ENCODE data around the gene ISYNA1. TPM values are rescaled to one million over a fixed set of nuclear protein-coding genes. Genes with fewer than 3 reads are reported as not detected.

Gene ISYNA1
- total and polyA plus RNA-seq, 2 experiments from 2014 or later: 191 to 208 TPM

GRCh38 chr19:18449552-18449951 lies 11.6 kb upstream of the ISYNA1 start:
- H3K9me3 Mint-ChIP-seq: no peaks in the 10 kb centered on the region

More at GRCh38 chr19:18449552-18449951, 11.6 kb upstream of the ISYNA1 start:
- Histone ChIP-seq H3K36me3 (ENCODE audit: insufficient read depth) (no peaks in the 10 kb centered on the region; the same call in 1 of the 2 replicates), H3K4me1 (ENCODE audit: insufficient read depth) (no peaks in the 10 kb centered on the region), H3K27ac (ENCODE audit: low read depth) (no peak overlapping the region), H3K4me2 (no peak overlapping the region), H3F3A (replicated peaks; ENCODE audit: low read depth) (0 out of 2 replicates have a peak, but pooled peaks cover 3% of the 10 kb centered on the region), H3K9me2 (ENCODE audit: insufficient read depth) (no peaks in the 10 kb centered on the region), H2AFZ (no peak overlapping the region), H3K79me2 (replicated peaks; ENCODE audit: insufficient read depth) (no peaks in the 10 kb centered on the region), H3K27me3 (ENCODE audit: insufficient read depth) (no peaks in the 10 kb centered on the region), H3K4me3 (no peak overlapping the region), H4K20me1 (replicated peaks; ENCODE audit: insufficient read depth) (no peaks in the 10 kb centered on the region; the same call in none of the 2 replicates)
- TF ChIP-seq CTCF (conservative IDR thresholded peaks at IDR 0.05; ENCODE audit: low read depth in 2 of 2) (no peak), ZNF114 (CRISPR knock-in tag; IDR thresholded peaks at IDR 0.05) (no peak), NANOG (IDR thresholded peaks at IDR 0.05; ENCODE audit: borderline replicate concordance) (no peak), ZNF462 (CRISPR knock-in tag; IDR thresholded peaks at IDR 0.05) (no peak), STAT1 (IDR thresholded peaks at IDR 0.05; ENCODE audit: unreplicated experiment) (no peak), ETS1 (IDR thresholded peaks at IDR 0.05) (no peak), EZH2phosphoT487 (IDR thresholded peaks at IDR 0.05; ENCODE audit: unreplicated experiment) (no peak), JUNB (IDR thresholded peaks at IDR 0.05; ENCODE audit: unreplicated experiment) (no peak), POLR2AphosphoS5 (IDR thresholded peaks at IDR 0.05; ENCODE audit: low read depth) (no peak), ZNF331 (CRISPR knock-in tag; IDR thresholded peaks at IDR 0.05; ENCODE audit: low read depth) (no peak), EZH2 (IDR thresholded peaks at IDR 0.05; ENCODE audit: low read depth, unreplicated experiment) (no peak), CREB1 (CRISPR knock-in tag; IDR thresholded peaks at IDR 0.05; ENCODE audit: low read depth) (no peak), REST (IDR thresholded peaks at IDR 0.05; ENCODE audit: unreplicated experiment) (no peak)
- DNase-seq (ENCODE audit: low spot score) (no peak), ATAC-seq (no peak)
- Mint-ChIP-seq H3K4me1 (peaks cover 10% of the 10 kb centered on the region; the same call in 2 of the 3 replicates), H3K27ac (no peak overlapping the region), H3K27me3 (ENCODE audit: insufficient read depth, low read depth, poor library complexity) (peaks cover 11% of the 10 kb centered on the region), H3K36me3 (ENCODE audit: low read depth) (peaks cover 5% of the 10 kb centered on the region; the same call in 2 of the 3 replicates), H3K4me3 (no peak overlapping the region)
